Thoracic aorta (tissue), 2 donors: ENCODE results near the gene RBM22. TPM values are rescaled to one million over a fixed set of nuclear protein-coding genes. Genes with fewer than 3 reads are reported as not detected.

Experiments
- ATAC-seq: fragments of 150-250 bp; one replicate; pipeline ENCODE4 v1.8.0; 2017; ENCODE audit warnings: low read depth; ENCODE audit not compliant: insufficient number of reproducible peaks, low FRiP score
- DNase-seq: peaks from one replicate; pipeline ENCODE4 v3.0.0-alpha.2; 2020; ENCODE audit warnings: low spot score
- H3K27ac ChIP-seq, 2 donors: fragments of 200-600 bp; sonication (generic); 1 replicate in 1 of 2; 2 replicates in 1 of 2; pipeline ENCODE4 v1.5.1; 2016; ENCODE audit warnings: mild to moderate bottlenecking in 2 of 2, moderate library complexity in 2 of 2
- H3K27me3 ChIP-seq: fragments of 200-600 bp; sonication (generic); replicated peaks from 2 replicates; pipeline ENCODE4 v1.6.0; 2016; ENCODE audit warnings: mild to moderate bottlenecking; ENCODE audit not compliant: insufficient read depth
- H3K36me3 ChIP-seq: fragments of 200-600 bp; sonication (generic); one replicate; pipeline ENCODE4 v1.5.1; 2016
- H3K4me1 ChIP-seq, 2 donors: fragments of 200-600 bp; sonication (generic); 1 replicate in 1 of 2; 2 replicates in 1 of 2; pipeline versions ENCODE4 v1.5.1 to v1.6.0; 2016; ENCODE audit warnings: low read depth in 2 of 2, mild to moderate bottlenecking in 1 of 2; ENCODE audit not compliant: control insufficient read depth in 1 of 2
- H3K4me3 ChIP-seq: fragments of 200-600 bp; sonication (generic); 2 replicates; pipeline ENCODE4 v1.5.1; 2016; ENCODE audit warnings: mild to moderate bottlenecking
- H3K9me3 ChIP-seq: fragments of 200-600 bp; sonication (generic); 2 replicates; pipeline ENCODE4 v1.5.1; 2016
- total RNA-seq, 2 donors: library from RNA; depleted of rRNA; stranded (reverse); fragments of >200 nt; gene quantifications; one replicate each; pipeline versions ENCODE4 v1.1.0 to v1.2.3, GENCODE V29; 2016
- TF ChIP-seq, protein P1 (sequence below): fragments of 200-600 bp; sonication (generic); IDR thresholded peaks from one replicate; pipeline ENCODE4 v1.5.1; 2019; ENCODE audit warnings: antibody characterized with exemption

RBM22 gene
- total RNA-seq, 2 donors from 2014 or later, result 37.8 to 46.5 TPM

DNA sequence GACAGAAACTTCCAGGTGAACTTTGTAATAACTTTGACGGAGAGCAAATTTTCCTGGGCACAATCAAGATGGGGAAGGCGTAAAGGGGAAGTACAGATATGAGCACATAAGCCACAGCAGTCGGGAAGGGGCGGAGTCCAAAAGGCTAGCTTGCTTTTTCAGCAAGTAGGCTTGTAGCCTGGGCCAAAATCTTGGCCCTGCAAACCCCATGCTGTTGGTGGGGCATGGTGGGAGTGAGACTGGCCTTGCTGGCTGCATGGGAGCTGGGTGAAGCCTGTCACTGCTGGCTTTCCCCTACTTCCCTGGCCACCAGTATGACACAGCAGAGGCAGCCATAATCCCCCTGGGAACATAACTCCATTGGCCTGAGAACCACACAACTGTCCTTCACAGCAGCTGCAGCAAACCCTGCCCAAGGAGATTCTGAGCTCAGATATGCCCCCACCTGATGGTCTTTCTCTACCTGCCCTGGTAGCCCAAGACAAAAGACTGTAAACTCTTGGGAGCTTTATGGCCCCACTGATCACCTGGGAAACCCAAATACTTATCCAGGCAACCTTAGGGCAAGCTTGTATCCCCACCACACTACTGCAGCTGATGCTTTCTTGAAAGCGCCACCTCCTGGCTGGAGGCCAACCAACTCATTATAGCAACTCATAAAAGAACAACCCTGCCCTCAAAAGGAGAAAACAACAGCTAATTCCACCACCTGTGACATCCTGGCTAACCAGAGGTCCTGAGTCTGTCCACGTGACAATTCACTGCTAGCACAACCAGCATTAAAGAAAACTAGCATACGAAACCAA lies 33.9 kb upstream of the RBM22 start:
- Histone ChIP-seq H3K27ac (peak overlapping the region in 1 of 2 donors; percentile 48), H3K36me3 (peaks cover 29% of the 10 kb centered on the region), H3K4me3 (peak overlapping the region; percentile 27), H3K27me3 (no peaks in the 10 kb centered on the region), H3K9me3 (no peaks in the 10 kb centered on the region), H3K4me1 (no peaks in the 10 kb centered on the region)
- DNase-seq (no peak), ATAC-seq (no peak)
- TF ChIP-seq, protein P1, sequence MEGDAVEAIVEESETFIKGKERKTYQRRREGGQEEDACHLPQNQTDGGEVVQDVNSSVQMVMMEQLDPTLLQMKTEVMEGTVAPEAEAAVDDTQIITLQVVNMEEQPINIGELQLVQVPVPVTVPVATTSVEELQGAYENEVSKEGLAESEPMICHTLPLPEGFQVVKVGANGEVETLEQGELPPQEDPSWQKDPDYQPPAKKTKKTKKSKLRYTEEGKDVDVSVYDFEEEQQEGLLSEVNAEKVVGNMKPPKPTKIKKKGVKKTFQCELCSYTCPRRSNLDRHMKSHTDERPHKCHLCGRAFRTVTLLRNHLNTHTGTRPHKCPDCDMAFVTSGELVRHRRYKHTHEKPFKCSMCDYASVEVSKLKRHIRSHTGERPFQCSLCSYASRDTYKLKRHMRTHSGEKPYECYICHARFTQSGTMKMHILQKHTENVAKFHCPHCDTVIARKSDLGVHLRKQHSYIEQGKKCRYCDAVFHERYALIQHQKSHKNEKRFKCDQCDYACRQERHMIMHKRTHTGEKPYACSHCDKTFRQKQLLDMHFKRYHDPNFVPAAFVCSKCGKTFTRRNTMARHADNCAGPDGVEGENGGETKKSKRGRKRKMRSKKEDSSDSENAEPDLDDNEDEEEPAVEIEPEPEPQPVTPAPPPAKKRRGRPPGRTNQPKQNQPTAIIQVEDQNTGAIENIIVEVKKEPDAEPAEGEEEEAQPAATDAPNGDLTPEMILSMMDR, result no peak

DNA sequence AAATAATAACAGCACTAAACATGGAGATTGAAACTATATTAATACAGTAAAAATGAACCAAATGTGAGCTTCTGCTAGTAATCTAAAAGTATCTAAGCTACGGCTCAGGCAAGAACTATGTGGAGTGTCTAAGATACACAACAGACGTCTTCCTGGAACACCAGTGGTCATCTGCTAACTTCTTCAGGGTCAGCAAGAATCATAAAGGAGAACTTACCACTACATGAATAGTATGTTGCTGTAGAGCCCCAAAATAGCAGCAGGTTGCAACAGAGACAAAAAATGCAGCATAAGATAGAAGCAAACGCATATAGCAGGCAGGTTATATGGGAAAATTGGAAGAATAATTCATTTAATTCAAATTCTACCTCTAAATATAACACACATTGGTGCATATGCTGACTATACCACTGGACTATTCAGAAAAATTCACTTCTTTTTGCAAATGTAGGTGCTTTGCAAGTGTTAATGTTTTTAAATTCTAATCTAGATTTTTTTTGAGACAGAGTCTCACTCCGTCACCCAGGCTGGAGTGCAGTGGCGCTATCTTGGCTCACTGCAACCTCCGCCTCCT lies 30.9 kb upstream of the RBM22 start:
- ATAC-seq (peak; percentile 28), DNase-seq (no peak)
- no peak overlapping the region for H3K27ac ChIP-seq
- H3K4me1 ChIP-seq, result no peaks in the 10 kb centered on the region
- peaks cover 38% of the 10 kb centered on the region for H3K36me3 ChIP-seq
- TF ChIP-seq, protein P1, result no peak
- H3K4me3 ChIP-seq, result no peak overlapping the region
- H3K9me3 ChIP-seq, result no peaks in the 10 kb centered on the region
- H3K27me3 ChIP-seq, result no peaks in the 10 kb centered on the region

DNA sequence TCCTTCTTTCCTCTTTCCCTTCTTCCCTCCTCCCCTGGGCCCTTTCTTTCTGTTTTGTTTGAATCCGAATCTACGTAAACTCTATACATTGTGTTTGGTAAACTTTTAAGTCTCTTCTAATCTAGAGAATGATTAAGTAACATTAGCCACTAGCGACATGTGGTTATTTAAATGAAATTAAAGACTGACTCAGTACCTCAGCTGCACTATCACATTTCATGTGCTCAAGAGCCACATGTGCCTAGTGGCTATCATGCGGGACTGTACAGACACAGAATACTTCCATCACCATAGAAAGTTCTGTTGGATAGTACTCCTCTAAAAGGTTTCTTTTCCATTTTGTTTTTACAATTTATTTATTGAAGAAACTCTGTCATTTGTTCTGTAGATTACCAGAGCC lies 29.0 kb upstream of the RBM22 start:
- Histone ChIP-seq H3K27ac (no peak overlapping the region), H3K36me3 (peaks cover 45% of the 10 kb centered on the region), H3K4me3 (no peak overlapping the region), H3K9me3 (no peaks in the 10 kb centered on the region), H3K27me3 (no peaks in the 10 kb centered on the region), H3K4me1 (no peaks in the 10 kb centered on the region)
- TF ChIP-seq, protein P1, result no peak
- no peak for ATAC-seq
- DNase-seq, result no peak

DNA sequence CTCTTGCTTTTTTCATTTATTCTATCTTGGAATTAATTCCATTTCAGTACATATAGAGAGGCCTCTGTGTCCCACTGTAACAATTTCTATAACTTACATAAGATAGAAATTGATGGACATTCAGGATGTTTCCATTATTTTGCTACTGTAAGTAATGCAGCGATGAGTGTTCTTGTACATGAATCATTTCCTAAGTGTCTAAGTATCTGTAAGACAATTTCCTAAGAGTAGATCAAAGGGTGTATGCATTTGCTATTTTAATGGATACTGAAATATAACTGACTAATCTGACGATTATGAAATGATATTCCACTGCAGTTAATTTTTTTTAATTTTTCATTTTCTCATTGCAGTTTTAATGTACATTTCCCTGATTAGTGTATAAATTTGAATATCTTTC lies 23.0 kb upstream of the RBM22 start:
- DNase-seq (no peak), ATAC-seq (no peak)
- no peak overlapping the region for H3K27ac ChIP-seq
- no peaks in the 10 kb centered on the region for H3K9me3 ChIP-seq
- no peaks in the 10 kb centered on the region for H3K27me3 ChIP-seq
- H3K4me1 ChIP-seq, result no peaks in the 10 kb centered on the region
- no peak overlapping the region for H3K4me3 ChIP-seq
- TF ChIP-seq, protein P1, result no peak
- H3K36me3 ChIP-seq, result peaks cover 54% of the 10 kb centered on the region

DNA sequence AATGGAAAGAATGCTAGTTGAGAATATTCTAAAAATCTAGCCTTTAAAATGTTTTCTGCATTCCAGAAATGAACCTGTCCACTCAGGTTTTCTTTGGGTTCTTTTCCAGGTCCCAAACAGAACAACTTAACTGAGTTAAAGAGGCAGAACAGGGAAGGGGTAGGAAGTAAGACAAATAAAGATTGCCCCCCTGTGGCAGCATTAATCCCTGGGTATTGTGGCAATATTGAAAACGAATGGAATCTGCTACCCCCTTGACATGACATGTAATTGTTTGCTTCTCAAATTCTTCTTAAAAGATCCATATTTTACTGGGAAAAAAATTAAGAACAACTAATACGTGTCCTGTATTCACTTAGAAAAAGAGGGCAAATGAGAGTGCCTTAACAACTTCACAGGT lies 9.3 kb upstream of the RBM22 start:
- ATAC-seq (no peak), DNase-seq (no peak)
- Histone ChIP-seq H3K4me1 (no peaks in the 10 kb centered on the region), H3K9me3 (no peaks in the 10 kb centered on the region), H3K27me3 (no peaks in the 10 kb centered on the region), H3K4me3 (no peak overlapping the region), H3K27ac (no peak overlapping the region), H3K36me3 (peaks cover 39% of the 10 kb centered on the region)
- TF ChIP-seq, protein P1, result peak; percentile 30
